Measurements from ENCODE around the gene TNFRSF6B. TPM values are rescaled to one million over a fixed set of nuclear protein-coding genes. Genes with fewer than 3 reads are reported as not detected.
A peak's percentile ranks its signal among the peaks of the same experiment; 100 is the strongest.

TNFRSF6B gene
- total and polyA plus RNA-seq, 2 donors (not counting 1 experiment from before 2014, with no cell fraction given) = 3.8 to 35.2 TPM

DNA sequence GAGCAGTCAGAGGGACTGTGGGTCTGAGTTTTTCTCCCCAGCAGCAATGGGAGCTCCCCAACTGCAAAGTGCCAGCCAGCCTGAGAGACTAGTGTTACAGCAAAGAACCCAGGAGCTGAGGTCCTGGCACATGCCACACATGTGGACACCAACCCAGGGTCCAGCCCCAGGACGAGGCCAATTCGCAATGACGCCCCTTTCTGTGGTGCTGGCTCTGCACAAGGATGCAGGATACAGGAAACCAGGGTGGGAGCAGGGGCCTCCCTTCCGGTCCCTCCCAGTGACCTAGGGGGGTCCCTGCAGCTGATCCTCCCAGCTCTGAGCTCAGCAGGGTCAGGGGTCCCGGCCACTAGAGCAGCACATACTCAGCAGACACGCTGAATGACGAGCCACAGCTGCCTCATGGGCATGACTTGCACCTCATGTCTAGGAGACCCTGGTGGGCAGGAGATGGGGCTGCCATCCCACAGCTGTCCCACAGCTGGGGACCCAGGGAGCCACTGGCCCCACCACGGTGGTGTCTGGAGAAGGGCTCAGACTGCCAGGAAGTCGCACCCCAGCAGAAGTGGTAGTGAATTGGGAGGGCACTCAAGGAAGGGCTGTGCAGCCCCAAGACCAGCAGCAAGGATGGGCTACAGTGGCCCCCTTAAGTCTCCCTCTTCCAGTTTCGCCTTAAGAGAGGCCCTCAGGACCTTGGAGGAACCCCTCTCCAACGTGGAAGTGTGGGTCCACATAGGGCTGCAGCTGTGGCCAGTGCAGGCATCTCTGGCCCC, 7.7 kb downstream of the TNFRSF6B start:
- Histone ChIP-seq H3K4me1 (ENCODE audit: control insufficient read depth, extremely low read depth, insufficient read depth, low read length) (peaks cover 15% of the 10 kb centered on the region), H3K4me2 (ENCODE audit: extremely low read depth, insufficient read depth, low read length) (no peak overlapping the region), H2AFZ (ENCODE audit: low read length) (no peak overlapping the region), H3K9ac (ENCODE audit: insufficient read depth, low read length) (no peak overlapping the region), H3K36me3 (ENCODE audit: control insufficient read depth, insufficient read depth, low read length) (peaks cover 34% of the 10 kb centered on the region), H3K27ac (ENCODE audit: insufficient read depth, low read length) (no peak overlapping the region), H3K79me2 (ENCODE audit: control insufficient read depth, insufficient read depth, low read length) (peaks cover 43% of the 10 kb centered on the region), H4K20me1 (ENCODE audit: control insufficient read depth, extremely low read depth, insufficient read depth, low read length) (no peaks in the 10 kb centered on the region), H3K27me3 (ENCODE audit: control insufficient read depth, insufficient read depth, low read length) (no peaks in the 10 kb centered on the region), H3K4me3 (replicated peaks in 1 of 4; ENCODE audit: control extremely low read depth in 1 of 4, insufficient read depth in 1 of 4, low read depth in 3 of 4, low read length in 4 of 4) (no peak overlapping the region), H3K9me3 (ENCODE audit: control insufficient read depth, insufficient read depth, low read depth, low read length) (no peaks in the 10 kb centered on the region)
- TF ChIP-seq, protein P1, sequence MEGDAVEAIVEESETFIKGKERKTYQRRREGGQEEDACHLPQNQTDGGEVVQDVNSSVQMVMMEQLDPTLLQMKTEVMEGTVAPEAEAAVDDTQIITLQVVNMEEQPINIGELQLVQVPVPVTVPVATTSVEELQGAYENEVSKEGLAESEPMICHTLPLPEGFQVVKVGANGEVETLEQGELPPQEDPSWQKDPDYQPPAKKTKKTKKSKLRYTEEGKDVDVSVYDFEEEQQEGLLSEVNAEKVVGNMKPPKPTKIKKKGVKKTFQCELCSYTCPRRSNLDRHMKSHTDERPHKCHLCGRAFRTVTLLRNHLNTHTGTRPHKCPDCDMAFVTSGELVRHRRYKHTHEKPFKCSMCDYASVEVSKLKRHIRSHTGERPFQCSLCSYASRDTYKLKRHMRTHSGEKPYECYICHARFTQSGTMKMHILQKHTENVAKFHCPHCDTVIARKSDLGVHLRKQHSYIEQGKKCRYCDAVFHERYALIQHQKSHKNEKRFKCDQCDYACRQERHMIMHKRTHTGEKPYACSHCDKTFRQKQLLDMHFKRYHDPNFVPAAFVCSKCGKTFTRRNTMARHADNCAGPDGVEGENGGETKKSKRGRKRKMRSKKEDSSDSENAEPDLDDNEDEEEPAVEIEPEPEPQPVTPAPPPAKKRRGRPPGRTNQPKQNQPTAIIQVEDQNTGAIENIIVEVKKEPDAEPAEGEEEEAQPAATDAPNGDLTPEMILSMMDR (conservative IDR thresholded peaks at IDR 0.05 in 1 of 2, IDR thresholded peaks at IDR 0.05 in 1 of 2; ENCODE audit: low read depth in 1 of 2, low read length in 2 of 2) = no peak
- TF ChIP-seq EZH2 (IDR thresholded peaks at IDR 0.05; ENCODE audit: low read length, missing control alignments) = no peak
- no peak for DNase-seq (ENCODE audit: low read depth in 2 of 2)

- no peak overlapping the region for H3K4me2 ChIP-seq (ENCODE audit: extremely low read depth, insufficient read depth, low read length)
- DNase-seq (ENCODE audit: low read depth in 2 of 2) = no peak
- peaks cover 47% of the 10 kb centered on the region for H3K79me2 ChIP-seq (ENCODE audit: control insufficient read depth, insufficient read depth, low read length)
- no peaks in the 10 kb centered on the region for H3K27me3 ChIP-seq (ENCODE audit: control insufficient read depth, insufficient read depth, low read length)
- H3K36me3 ChIP-seq (ENCODE audit: control insufficient read depth, insufficient read depth, low read length) = peaks cover 37% of the 10 kb centered on the region
- H3K9ac ChIP-seq (ENCODE audit: insufficient read depth, low read length) = no peak overlapping the region
- no peak overlapping the region for H3K27ac ChIP-seq (ENCODE audit: insufficient read depth, low read length)
- TF ChIP-seq, protein P1 (conservative IDR thresholded peaks at IDR 0.05 in 1 of 2, IDR thresholded peaks at IDR 0.05 in 1 of 2; ENCODE audit: low read depth in 1 of 2, low read length in 2 of 2) = no peak
- no peak for TF ChIP-seq EZH2 (IDR thresholded peaks at IDR 0.05; ENCODE audit: low read length, missing control alignments)
- peaks cover 9% of the 10 kb centered on the region for H3K4me1 ChIP-seq (ENCODE audit: control insufficient read depth, extremely low read depth, insufficient read depth, low read length)
- no peaks in the 10 kb centered on the region for H3K9me3 ChIP-seq (ENCODE audit: control insufficient read depth, insufficient read depth, low read depth, low read length)
- H3K4me3 ChIP-seq (replicated peaks in 1 of 4; ENCODE audit: control extremely low read depth in 1 of 4, insufficient read depth in 1 of 4, low read depth in 3 of 4, low read length in 4 of 4) = no peak overlapping the region
- H4K20me1 ChIP-seq (ENCODE audit: control insufficient read depth, extremely low read depth, insufficient read depth, low read length) = no peaks in the 10 kb centered on the region
- H2AFZ ChIP-seq (ENCODE audit: low read length) = no peak overlapping the region
Observed at GRCh38 chr20:63704749-63705117, 8.3 kb downstream of the TNFRSF6B start.

- H3K36me3 ChIP-seq (ENCODE audit: control insufficient read depth, insufficient read depth, low read length) = peaks cover 32% of the 10 kb centered on the region
Observed at GRCh38 chr20:63705232-63706026, 9.0 kb downstream of the TNFRSF6B start.

More at GRCh38 chr20:63705232-63706026, 9.0 kb downstream of the TNFRSF6B start:
- H4K20me1 ChIP-seq (ENCODE audit: control insufficient read depth, extremely low read depth, insufficient read depth, low read length) = no peaks in the 10 kb centered on the region
- no peak overlapping the region for H3K4me3 ChIP-seq (replicated peaks in 1 of 4; ENCODE audit: control extremely low read depth in 1 of 4, insufficient read depth in 1 of 4, low read depth in 3 of 4, low read length in 4 of 4)
- H3K4me1 ChIP-seq (ENCODE audit: control insufficient read depth, extremely low read depth, insufficient read depth, low read length) = peaks cover 9% of the 10 kb centered on the region
- peaks cover 49% of the 10 kb centered on the region for H3K79me2 ChIP-seq (ENCODE audit: control insufficient read depth, insufficient read depth, low read length)
- no peaks in the 10 kb centered on the region for H3K27me3 ChIP-seq (ENCODE audit: control insufficient read depth, insufficient read depth, low read length)
- DNase-seq (ENCODE audit: low read depth in 2 of 2) = no peak
- no peak overlapping the region for H3K27ac ChIP-seq (ENCODE audit: insufficient read depth, low read length)
- no peak for TF ChIP-seq EZH2 (IDR thresholded peaks at IDR 0.05; ENCODE audit: low read length, missing control alignments)
- TF ChIP-seq, protein P1 (conservative IDR thresholded peaks at IDR 0.05 in 1 of 2, IDR thresholded peaks at IDR 0.05 in 1 of 2; ENCODE audit: low read depth in 1 of 2, low read length in 2 of 2) = no peak
- H3K4me2 ChIP-seq (ENCODE audit: extremely low read depth, insufficient read depth, low read length) = peak overlapping the region; percentile 99
- H3K9ac ChIP-seq (ENCODE audit: insufficient read depth, low read length) = no peak overlapping the region
- no peaks in the 10 kb centered on the region for H3K9me3 ChIP-seq (ENCODE audit: control insufficient read depth, insufficient read depth, low read depth, low read length)
- no peak overlapping the region for H2AFZ ChIP-seq (ENCODE audit: low read length)

Data from fibroblast of lung (primary cell).